HCT116 (cell line): Measurements from ENCODE around the gene GTF3C2. TPM values are rescaled to one million over a fixed set of nuclear protein-coding genes. Genes with fewer than 3 reads are reported as not detected.

Source experiments
- ATAC-seq: fragments of 200-7000 bp; cut with Tn5 transposase; 2 replicates; pipeline ENCODE4 v1.9.1; 2020; ENCODE audit warnings: mild to moderate bottlenecking, moderate library complexity
- BruUV-seq: library from RNA; stranded (reverse); fragments of 400-500 nt; replicated peaks from 2 replicates; lab custom pipeline; 2021; lab: Mats Ljungman, UMichigan
- CTCF ChIA-PET: fragments of 300-600 bp; sonication (Branson Sonifier 250); formaldehyde crosslinking; loops from one replicate; lab custom pipeline; 2021; ENCODE audit warnings: antibody characterized with exemption; lab: Charles Lee
- POLR2A ChIA-PET: fragments of 300-600, 350-600 bp; sonication (Branson Sonifier 250); formaldehyde crosslinking; loops from one replicate; lab custom pipeline; 2021; ENCODE audit warnings: antibody characterized with exemption; lab: Charles Lee
- RAD21 ChIA-PET, 2 experiments: fragments of 300-600 bp; sonication (Branson Sonifier 250); formaldehyde crosslinking; loops; one replicate each; lab custom pipeline; 2023; ENCODE audit warnings: low total read pairs in 2 of 2; ENCODE audit not compliant: uncharacterized antibody in 2 of 2, unreplicated experiment in 2 of 2, low non-redundant PET in 1 of 2; lab: Charles Lee
- DNase-seq: peaks from one replicate; pipeline ENCODE4 v3.0.0-alpha.2; 2010; ENCODE audit warnings: low read depth, low spot score
- H2AFZ ChIP-seq: fragments of 200-600 bp; shearing (Covaris generic), sonication (generic); 2 replicates; pipeline ENCODE4 v1.6.1; 2017; ENCODE audit warnings: low read depth, mixed run types, mixed read lengths, antibody characterized with exemption, low read length; ENCODE audit not compliant: poor library complexity, severe bottlenecking
- H3K27ac ChIP-seq: 2 replicates; pipeline ENCODE4 v1.5.1; 2012; ENCODE audit warnings: low read depth, low read length
- H3K27me3 ChIP-seq: fragments of 200-600 bp; sonication (generic); 2 replicates; pipeline ENCODE4 v1.6.1; 2016; ENCODE audit warnings: mixed run types, low read length, mixed read lengths; ENCODE audit not compliant: insufficient read depth
- H3K36me3 ChIP-seq, 2 experiments: fragments of 200-500 bp in 1 of 2; fragments of 200-600 bp in 1 of 2; sonication (Bioruptor generic) in 1 of 2; sonication (generic) in 1 of 2; 2 replicates each; pipeline versions ENCODE4 v1.5.1 to v1.6.1; 2014 to 2016; ENCODE audit warnings: low read length in 2 of 2, inconsistent platforms in 1 of 2, mixed read lengths in 1 of 2, mixed run types in 1 of 2; ENCODE audit not compliant: insufficient read depth in 2 of 2, control insufficient read depth in 1 of 2
- H3K4me1 ChIP-seq, 2 experiments: fragments of 200-600 bp in 1 of 2; sonication (generic) in 1 of 2; 2 replicates each; pipeline versions ENCODE4 v1.5.1 to v1.6.1; 2012 to 2017; ENCODE audit warnings: low read length in 2 of 2, inconsistent platforms in 1 of 2, mild to moderate bottlenecking in 1 of 2, mixed read lengths in 1 of 2, mixed run types in 1 of 2, moderate library complexity in 1 of 2; ENCODE audit not compliant: insufficient read depth in 2 of 2, control insufficient read depth in 1 of 2
- H3K4me2 ChIP-seq: fragments of 200-600 bp; sonication (generic); 2 replicates; pipeline ENCODE4 v1.6.1; 2017; ENCODE audit warnings: mixed run types, low read length, mixed read lengths
- H3K4me3 ChIP-seq, 2 experiments: fragments of 200-600 bp in 1 of 2; sonication (generic) in 1 of 2; replicated peaks in 1 of 2; 2 replicates each; pipeline ENCODE4 v1.5.1; 2011 to 2016; ENCODE audit warnings: low read length in 2 of 2, control low read depth in 1 of 2, low read depth in 1 of 2, mild to moderate bottlenecking in 1 of 2, mixed read lengths in 1 of 2, mixed run types in 1 of 2
- H3K79me2 ChIP-seq: fragments of 200-600 bp; sonication (generic); 2 replicates; pipeline ENCODE4 v1.6.1; 2017; ENCODE audit warnings: mild to moderate bottlenecking, mixed run types, low read length, moderate library complexity, mixed read lengths; ENCODE audit not compliant: insufficient read depth
- H3K9ac ChIP-seq: fragments of 200-600 bp; sonication (generic); 2 replicates; pipeline ENCODE4 v1.6.1; 2016; ENCODE audit warnings: low read length, mixed read lengths
- H3K9me2 ChIP-seq: fragments of 200-600 bp; sonication (generic), shearing (Covaris generic); 2 replicates; pipeline ENCODE4 v1.6.1; 2017; ENCODE audit warnings: mixed run types, mild to moderate bottlenecking, moderate library complexity; ENCODE audit not compliant: insufficient read depth
- H3K9me3 ChIP-seq, 2 experiments: fragments of 200-500 bp in 1 of 2; fragments of 200-600 bp in 1 of 2; sonication (Bioruptor generic) in 1 of 2; sonication (generic) in 1 of 2; 2 replicates each; pipeline ENCODE4 v1.6.1; 2014 to 2017; ENCODE audit warnings: low read length in 2 of 2, mixed read lengths in 2 of 2, inconsistent platforms in 1 of 2, low read depth in 1 of 2, mild to moderate bottlenecking in 1 of 2, mixed run types in 1 of 2, moderate library complexity in 1 of 2; ENCODE audit not compliant: control insufficient read depth in 1 of 2, insufficient read depth in 1 of 2
- H4K20me1 ChIP-seq: fragments of 200-600 bp; sonication (generic), shearing (Covaris generic); 2 replicates; pipeline ENCODE4 v1.6.1; 2017; ENCODE audit warnings: mixed run types, mild to moderate bottlenecking, moderate library complexity; ENCODE audit not compliant: insufficient read depth
- CEBPB ChIP-seq: IDR thresholded peaks from 2 replicates; pipeline ENCODE4 v1.6.1; 2012; ENCODE audit warnings: low read depth
- CTCF ChIP-seq, 3 experiments: fragments of 200-600 bp in 1 of 3; sonication (generic) in 1 of 3; IDR thresholded peaks in 2 of 3; conservative IDR thresholded peaks in 1 of 3; 2 replicates each; pipeline ENCODE4 v1.5.1; 2012 to 2017; ENCODE audit warnings: low read depth in 2 of 3, low read length in 2 of 3, antibody characterized with exemption in 1 of 3, borderline replicate concordance in 1 of 3, control low read depth in 1 of 3, mild to moderate bottlenecking in 1 of 3, mixed read lengths in 1 of 3, mixed run types in 1 of 3, moderate library complexity in 1 of 3; ENCODE audit not compliant: insufficient read depth in 1 of 3
- ELF1 ChIP-seq: IDR thresholded peaks from 2 replicates; pipeline ENCODE4 v1.6.1; 2012; ENCODE audit warnings: low read depth, borderline replicate concordance
- EZH2phosphoT487 ChIP-seq: fragments of 200-600 bp; IDR thresholded peaks from 2 replicates; pipeline ENCODE4 v1.6.1; 2018; ENCODE audit warnings: antibody characterized with exemption, borderline replicate concordance
- POLR2A ChIP-seq: IDR thresholded peaks from 2 replicates; pipeline ENCODE4 v1.7.0; 2011; ENCODE audit warnings: borderline replicate concordance; ENCODE audit not compliant: insufficient read depth, insufficient read length; ENCODE audit errors: extremely low read depth
- POLR2AphosphoS5 ChIP-seq: IDR thresholded peaks from 2 replicates; pipeline ENCODE4 v1.6.1; 2011; ENCODE audit warnings: mild to moderate bottlenecking, low read depth, low read length, moderate library complexity
- SIN3A ChIP-seq: IDR thresholded peaks from 2 replicates; pipeline ENCODE4 v1.6.1; 2012; ENCODE audit warnings: low read depth
- SP1 ChIP-seq: IDR thresholded peaks from 2 replicates; pipeline ENCODE4 v1.6.1; 2012; ENCODE audit warnings: low read depth
- TCF7L2 ChIP-seq: IDR thresholded peaks from 2 replicates; pipeline ENCODE4 v1.7.0; 2011; ENCODE audit warnings: borderline replicate concordance, inconsistent platforms; ENCODE audit not compliant: insufficient read depth, insufficient read length; ENCODE audit errors: extremely low read depth
- ZFX ChIP-seq: fragments of 450-650 bp; IDR thresholded peaks from 2 replicates; pipeline ENCODE4 v1.6.1; 2017
- ZNF274 ChIP-seq: fragments of 200-500 bp; sonication (Bioruptor generic); IDR thresholded peaks from 2 replicates; pipeline ENCODE4 v1.6.1; 2014; ENCODE audit warnings: mild to moderate bottlenecking, low read depth, low read length, inconsistent platforms
- intact Hi-C: fragments of 100-400 bp; cut with micrococcal nuclease; formaldehyde crosslinking; loops from 2 replicates; pipeline ENCODE4 v1.10.0; 2022
- total RNA-seq: library from RNA; stranded (reverse); gene quantifications from one replicate; pipeline ENCODE4 v1.2.1, GENCODE V29; 2021; ENCODE audit not compliant: unreplicated experiment

Gene GTF3C2
- total RNA-seq, 1 experiment from 2014 or later, result 88.2 TPM

GRCh38 chr2:27284996-27285395 is 71.6 kb downstream of the GTF3C2 start:
- ChIA-PET CTCF (interaction anchor here (0.8 kb wide), 1 partner anchor 18 kb away, joined by 3 read pairs; no protein-coding TSS in a partner anchor), RAD21 (no interaction called here)

GRCh38 chr2:27282892-27283291 is 73.7 kb downstream of the GTF3C2 start:
- no TSS peak for BruUV-seq
- intact Hi-C loops, result loop anchor here (5.0 kb wide), 1 partner anchor 316 kb away; no protein-coding TSS in a partner anchor
- Histone ChIP-seq H3K36me3 (no peaks in the 10 kb centered on the region), H3K27me3 (no peaks in the 10 kb centered on the region), H3K4me3 (no peak overlapping the region), H4K20me1 (no peaks in the 10 kb centered on the region), H3K79me2 (no peaks in the 10 kb centered on the region), H3K4me1 (peaks cover 2 to 28% of the 10 kb centered on the region in 2 experiments), H3K27ac (no peak overlapping the region), H2AFZ (no peak overlapping the region), H3K9me3 (no peaks in the 10 kb centered on the region), H3K9ac (no peak overlapping the region), H3K9me2 (no peaks in the 10 kb centered on the region), H3K4me2 (peak overlapping the region; percentile 34)
- ChIA-PET POLR2A (interaction anchor here (2.3 kb wide), 1 partner anchor 10 kb away, joined by 8 read pairs; no protein-coding TSS in a partner anchor), RAD21 (no interaction called here), CTCF (interaction anchor here (1.2 to 5.6 kb wide), 3 partner anchors 10 to 183 kb away, joined by 3 to 50 read pairs (median 12); no protein-coding TSS in a partner anchor)
- ATAC-seq (no peak; the same call in 1 of the 2 replicates), DNase-seq (no peak)
- no peak for TF ChIP-seq ZNF274
- TF ChIP-seq CEBPB, result no peak
- no peak for TF ChIP-seq POLR2AphosphoS5
- no peak for TF ChIP-seq SP1
- TF ChIP-seq CTCF (IDR thresholded peaks at IDR 0.05 in 2 of 3, conservative IDR thresholded peaks at IDR 0.05 in 1 of 3; ENCODE audit: borderline replicate concordance in 1 of 3, insufficient read depth in 1 of 3, low read depth in 2 of 3, low read length in 2 of 3), result no peak
- TF ChIP-seq SIN3A, result no peak
- no peak for TF ChIP-seq ZFX
- TF ChIP-seq EZH2phosphoT487, result no peak
- TF ChIP-seq POLR2A, result no peak
- no peak for TF ChIP-seq ELF1

More at GRCh38 chr2:27284996-27285395, 71.6 kb downstream of the GTF3C2 start:
- ATAC-seq (no peak), DNase-seq (no peak)
- Histone ChIP-seq H3K27ac (no peak overlapping the region), H3K4me2 (no peak overlapping the region), H3K9me3 (no peaks in the 10 kb centered on the region), H3K79me2 (no peaks in the 10 kb centered on the region), H3K9ac (no peak overlapping the region), H4K20me1 (no peaks in the 10 kb centered on the region), H2AFZ (no peak overlapping the region), H3K4me3 (no peak overlapping the region)
- POLR2A ChIA-PET, result no interaction called here
- BruUV-seq, result no TSS peak
- intact Hi-C loops, result loop anchor here (5.0 kb wide), 1 partner anchor 318 kb away; no protein-coding TSS in a partner anchor
- no peak for TF ChIP-seq TCF7L2
- TF ChIP-seq, all 23 proteins: peak for 0
- Histone ChIP-seq H3K9me2 (no peaks in the 10 kb centered on the region), H3K36me3 (no peaks in the 10 kb centered on the region), H3K27me3 (no peaks in the 10 kb centered on the region), H3K4me1 (peaks cover 2 to 22% of the 10 kb centered on the region in 2 experiments)
